Measurements from ENCODE around the gene KCNN1.

DNA sequence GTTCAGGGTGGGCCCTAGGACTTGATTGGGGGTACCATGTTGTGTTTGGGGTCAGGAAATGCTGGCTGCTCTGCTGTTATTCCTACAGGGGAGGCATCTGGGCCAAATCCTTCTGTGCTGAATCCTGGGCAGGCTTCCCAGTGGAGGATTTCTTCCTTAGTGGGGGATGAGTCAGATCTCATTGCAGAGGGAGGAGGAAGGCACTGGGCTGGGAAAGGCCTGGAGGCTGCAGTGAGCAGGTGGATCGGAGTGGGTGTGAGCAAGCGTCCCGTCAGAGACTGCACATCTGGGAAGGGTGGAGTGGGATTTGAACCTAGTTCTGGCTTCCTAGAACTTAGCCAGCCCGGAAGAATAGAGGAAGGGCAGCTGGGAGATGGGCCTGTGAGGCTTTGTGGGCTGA, 22.6 kb upstream of the KCNN1 start:
- TF ChIP-seq, protein P1, sequence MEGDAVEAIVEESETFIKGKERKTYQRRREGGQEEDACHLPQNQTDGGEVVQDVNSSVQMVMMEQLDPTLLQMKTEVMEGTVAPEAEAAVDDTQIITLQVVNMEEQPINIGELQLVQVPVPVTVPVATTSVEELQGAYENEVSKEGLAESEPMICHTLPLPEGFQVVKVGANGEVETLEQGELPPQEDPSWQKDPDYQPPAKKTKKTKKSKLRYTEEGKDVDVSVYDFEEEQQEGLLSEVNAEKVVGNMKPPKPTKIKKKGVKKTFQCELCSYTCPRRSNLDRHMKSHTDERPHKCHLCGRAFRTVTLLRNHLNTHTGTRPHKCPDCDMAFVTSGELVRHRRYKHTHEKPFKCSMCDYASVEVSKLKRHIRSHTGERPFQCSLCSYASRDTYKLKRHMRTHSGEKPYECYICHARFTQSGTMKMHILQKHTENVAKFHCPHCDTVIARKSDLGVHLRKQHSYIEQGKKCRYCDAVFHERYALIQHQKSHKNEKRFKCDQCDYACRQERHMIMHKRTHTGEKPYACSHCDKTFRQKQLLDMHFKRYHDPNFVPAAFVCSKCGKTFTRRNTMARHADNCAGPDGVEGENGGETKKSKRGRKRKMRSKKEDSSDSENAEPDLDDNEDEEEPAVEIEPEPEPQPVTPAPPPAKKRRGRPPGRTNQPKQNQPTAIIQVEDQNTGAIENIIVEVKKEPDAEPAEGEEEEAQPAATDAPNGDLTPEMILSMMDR (IDR thresholded peaks at IDR 0.05) = no peak
- no peak for TF ChIP-seq POLR2AphosphoS5 (IDR thresholded peaks at IDR 0.05; ENCODE audit: low read depth, low read length)
- TF ChIP-seq, protein P2, sequence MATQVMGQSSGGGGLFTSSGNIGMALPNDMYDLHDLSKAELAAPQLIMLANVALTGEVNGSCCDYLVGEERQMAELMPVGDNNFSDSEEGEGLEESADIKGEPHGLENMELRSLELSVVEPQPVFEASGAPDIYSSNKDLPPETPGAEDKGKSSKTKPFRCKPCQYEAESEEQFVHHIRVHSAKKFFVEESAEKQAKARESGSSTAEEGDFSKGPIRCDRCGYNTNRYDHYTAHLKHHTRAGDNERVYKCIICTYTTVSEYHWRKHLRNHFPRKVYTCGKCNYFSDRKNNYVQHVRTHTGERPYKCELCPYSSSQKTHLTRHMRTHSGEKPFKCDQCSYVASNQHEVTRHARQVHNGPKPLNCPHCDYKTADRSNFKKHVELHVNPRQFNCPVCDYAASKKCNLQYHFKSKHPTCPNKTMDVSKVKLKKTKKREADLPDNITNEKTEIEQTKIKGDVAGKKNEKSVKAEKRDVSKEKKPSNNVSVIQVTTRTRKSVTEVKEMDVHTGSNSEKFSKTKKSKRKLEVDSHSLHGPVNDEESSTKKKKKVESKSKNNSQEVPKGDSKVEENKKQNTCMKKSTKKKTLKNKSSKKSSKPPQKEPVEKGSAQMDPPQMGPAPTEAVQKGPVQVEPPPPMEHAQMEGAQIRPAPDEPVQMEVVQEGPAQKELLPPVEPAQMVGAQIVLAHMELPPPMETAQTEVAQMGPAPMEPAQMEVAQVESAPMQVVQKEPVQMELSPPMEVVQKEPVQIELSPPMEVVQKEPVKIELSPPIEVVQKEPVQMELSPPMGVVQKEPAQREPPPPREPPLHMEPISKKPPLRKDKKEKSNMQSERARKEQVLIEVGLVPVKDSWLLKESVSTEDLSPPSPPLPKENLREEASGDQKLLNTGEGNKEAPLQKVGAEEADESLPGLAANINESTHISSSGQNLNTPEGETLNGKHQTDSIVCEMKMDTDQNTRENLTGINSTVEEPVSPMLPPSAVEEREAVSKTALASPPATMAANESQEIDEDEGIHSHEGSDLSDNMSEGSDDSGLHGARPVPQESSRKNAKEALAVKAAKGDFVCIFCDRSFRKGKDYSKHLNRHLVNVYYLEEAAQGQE (IDR thresholded peaks at IDR 0.05; ENCODE audit: insufficient read depth in 1 of 2, low read depth in 2 of 2, low read length in 1 of 2) = no peak
- no peak for TF ChIP-seq SIN3A (IDR thresholded peaks at IDR 0.05; ENCODE audit: borderline replicate concordance, insufficient read depth, low read depth, low read length)

Measured in Panc1 (cell line).